Neutrophil (primary cell): Measurements from ENCODE around the gene PKHD1.

Source experiments
- H3K27ac ChIP-seq: fragments of 200-600 bp; sonication (generic); 2 replicates; pipeline ENCODE4 v1.5.1; 2016; ENCODE audit warnings: mild to moderate bottlenecking, moderate library complexity
- H3K27me3 ChIP-seq: fragments of 200-600 bp; sonication (generic); 2 replicates; pipeline ENCODE4 v1.6.0; 2016; ENCODE audit warnings: mild to moderate bottlenecking
- H3K36me3 ChIP-seq: fragments of 200-600 bp; sonication (generic); 2 replicates; pipeline ENCODE4 v1.5.1; 2017
- H3K4me1 ChIP-seq, 2 experiments: fragments of 200-600 bp in 1 of 2; sonication (generic) in 1 of 2; 1 replicate in 1 of 2; 2 replicates in 1 of 2; pipeline versions ENCODE4 v1.5.1 to v1.6.1; 2013 to 2016; ENCODE audit warnings: low read depth in 1 of 2, low read length in 1 of 2, mild to moderate bottlenecking in 1 of 2, moderate library complexity in 1 of 2; ENCODE audit not compliant: control insufficient read depth in 1 of 2, insufficient read depth in 1 of 2
- H3K4me3 ChIP-seq, 2 experiments: fragments of 200-600 bp in 1 of 2; sonication (generic) in 1 of 2; 1 replicate in 1 of 2; 2 replicates in 1 of 2; pipeline ENCODE4 v1.5.1; 2013 to 2016; ENCODE audit warnings: low read depth in 1 of 2, low read length in 1 of 2, mild to moderate bottlenecking in 1 of 2, moderate library complexity in 1 of 2
- H3K9me3 ChIP-seq: fragments of 200-600 bp; sonication (generic); 2 replicates; pipeline ENCODE4 v1.5.1; 2016
- TF ChIP-seq, protein P1 (sequence below): fragments of 200-600 bp; sonication (generic); IDR thresholded peaks from 2 replicates; pipeline ENCODE4 v1.5.1; 2016; ENCODE audit warnings: antibody characterized with exemption

PKHD1 gene

DNA sequence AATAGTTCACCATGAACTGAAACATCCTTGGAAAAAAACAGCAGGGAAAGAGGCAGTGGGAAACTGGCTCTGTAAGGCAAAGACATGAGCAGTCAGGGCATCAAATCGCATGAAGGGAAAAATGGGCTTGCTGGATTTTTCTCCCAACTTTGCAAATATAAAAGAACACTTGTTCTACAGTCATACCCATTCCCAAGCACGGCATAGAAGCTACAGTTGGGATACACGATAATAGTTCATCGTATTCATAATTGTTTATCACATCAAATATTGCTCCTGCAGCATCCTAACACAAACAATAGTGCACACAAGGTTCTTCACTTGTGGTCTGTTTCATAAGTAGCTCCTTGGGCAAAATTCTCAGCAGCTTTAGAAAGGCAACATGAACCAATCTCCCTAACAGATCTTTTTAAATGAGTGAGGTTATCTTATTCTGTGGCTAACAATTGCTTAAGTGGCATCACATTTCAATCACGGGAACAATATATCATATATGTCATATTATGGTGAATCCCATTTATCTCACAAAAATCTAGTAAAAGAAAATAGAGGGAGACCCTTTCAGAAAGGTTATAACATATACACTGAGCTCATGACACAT, 243.9 kb downstream of the PKHD1 start:
- H3K27ac ChIP-seq: no peak overlapping the region
- H3K4me1 ChIP-seq: no peaks in the 10 kb centered on the region
- H3K27me3 ChIP-seq: no peaks in the 10 kb centered on the region
- no peaks in the 10 kb centered on the region for H3K9me3 ChIP-seq
- TF ChIP-seq, protein P1, sequence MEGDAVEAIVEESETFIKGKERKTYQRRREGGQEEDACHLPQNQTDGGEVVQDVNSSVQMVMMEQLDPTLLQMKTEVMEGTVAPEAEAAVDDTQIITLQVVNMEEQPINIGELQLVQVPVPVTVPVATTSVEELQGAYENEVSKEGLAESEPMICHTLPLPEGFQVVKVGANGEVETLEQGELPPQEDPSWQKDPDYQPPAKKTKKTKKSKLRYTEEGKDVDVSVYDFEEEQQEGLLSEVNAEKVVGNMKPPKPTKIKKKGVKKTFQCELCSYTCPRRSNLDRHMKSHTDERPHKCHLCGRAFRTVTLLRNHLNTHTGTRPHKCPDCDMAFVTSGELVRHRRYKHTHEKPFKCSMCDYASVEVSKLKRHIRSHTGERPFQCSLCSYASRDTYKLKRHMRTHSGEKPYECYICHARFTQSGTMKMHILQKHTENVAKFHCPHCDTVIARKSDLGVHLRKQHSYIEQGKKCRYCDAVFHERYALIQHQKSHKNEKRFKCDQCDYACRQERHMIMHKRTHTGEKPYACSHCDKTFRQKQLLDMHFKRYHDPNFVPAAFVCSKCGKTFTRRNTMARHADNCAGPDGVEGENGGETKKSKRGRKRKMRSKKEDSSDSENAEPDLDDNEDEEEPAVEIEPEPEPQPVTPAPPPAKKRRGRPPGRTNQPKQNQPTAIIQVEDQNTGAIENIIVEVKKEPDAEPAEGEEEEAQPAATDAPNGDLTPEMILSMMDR: no peak
- H3K36me3 ChIP-seq: no peaks in the 10 kb centered on the region
- no peak overlapping the region for H3K4me3 ChIP-seq

DNA sequence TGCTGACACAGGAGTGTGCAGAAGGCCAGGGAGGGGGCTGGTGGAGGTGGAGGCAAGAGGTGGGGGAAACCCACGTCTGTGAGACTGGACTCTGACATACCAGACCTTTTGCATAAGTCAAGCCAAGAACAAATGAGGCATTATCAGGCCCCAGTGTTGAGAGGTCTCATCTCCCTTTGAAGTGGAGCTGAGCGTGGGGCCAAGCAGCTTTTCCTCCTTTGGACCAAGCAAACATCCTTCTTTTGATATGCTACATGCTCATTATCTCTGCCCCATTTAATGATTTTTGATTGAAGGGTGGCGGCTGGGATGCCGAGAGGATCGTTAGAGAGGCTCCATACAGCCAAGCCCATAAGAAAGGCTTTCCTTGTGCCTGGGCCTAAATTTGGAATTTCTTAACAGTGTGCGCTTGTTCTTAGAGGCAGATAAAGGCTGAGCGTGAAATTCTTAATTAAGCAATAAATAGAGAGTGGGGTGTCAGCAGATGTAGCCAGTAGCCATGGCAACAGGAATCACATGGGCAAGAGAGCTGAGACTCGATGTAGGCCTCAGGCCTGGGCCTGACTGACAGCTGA, 244.5 kb downstream of the PKHD1 start:
- Histone ChIP-seq H3K9me3 (no peaks in the 10 kb centered on the region), H3K36me3 (no peaks in the 10 kb centered on the region), H3K27ac (no peak overlapping the region), H3K4me3 (no peak overlapping the region), H3K27me3 (no peaks in the 10 kb centered on the region), H3K4me1 (no peaks in the 10 kb centered on the region)
- TF ChIP-seq, protein P1: no peak

DNA sequence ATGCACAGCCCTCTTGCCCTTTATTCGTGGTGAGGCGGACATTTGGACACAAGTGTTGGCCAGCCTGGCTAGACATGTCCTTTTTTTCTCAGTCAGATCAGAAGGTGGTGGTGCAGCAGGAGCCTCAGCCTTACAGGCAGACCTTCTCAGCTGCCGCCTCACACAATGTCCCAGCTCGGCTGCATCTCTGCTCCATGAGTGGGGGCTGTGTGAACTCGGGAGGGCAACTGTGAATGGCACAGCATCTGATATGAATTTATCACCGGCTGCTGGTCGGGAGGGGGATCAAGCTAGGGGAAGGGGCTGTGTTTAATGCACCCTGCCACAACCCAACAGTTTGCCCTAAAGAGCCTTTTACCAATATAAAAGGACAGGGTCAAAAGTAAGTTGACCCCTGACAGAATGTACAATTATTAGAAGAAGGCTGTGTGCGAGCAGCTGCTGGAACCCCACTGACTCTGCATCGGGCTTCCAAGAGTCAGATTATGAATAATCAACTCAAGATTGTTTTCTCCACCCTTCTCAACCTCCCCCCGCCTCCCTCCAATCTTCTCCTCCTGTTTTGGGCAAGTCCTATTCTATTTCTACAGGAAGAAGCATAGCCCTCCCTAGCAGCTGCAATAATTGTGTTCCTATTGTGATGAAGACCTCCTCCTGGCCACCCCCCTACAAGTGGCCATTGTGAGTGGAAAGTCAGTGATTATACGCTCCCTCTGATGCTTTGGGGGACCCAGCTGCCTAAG, 245.2 kb downstream of the PKHD1 start:
- Histone ChIP-seq H3K27me3 (no peaks in the 10 kb centered on the region), H3K4me3 (no peak overlapping the region), H3K36me3 (no peaks in the 10 kb centered on the region), H3K4me1 (no peaks in the 10 kb centered on the region), H3K9me3 (no peaks in the 10 kb centered on the region), H3K27ac (no peak overlapping the region)
- TF ChIP-seq, protein P1: no peak

DNA sequence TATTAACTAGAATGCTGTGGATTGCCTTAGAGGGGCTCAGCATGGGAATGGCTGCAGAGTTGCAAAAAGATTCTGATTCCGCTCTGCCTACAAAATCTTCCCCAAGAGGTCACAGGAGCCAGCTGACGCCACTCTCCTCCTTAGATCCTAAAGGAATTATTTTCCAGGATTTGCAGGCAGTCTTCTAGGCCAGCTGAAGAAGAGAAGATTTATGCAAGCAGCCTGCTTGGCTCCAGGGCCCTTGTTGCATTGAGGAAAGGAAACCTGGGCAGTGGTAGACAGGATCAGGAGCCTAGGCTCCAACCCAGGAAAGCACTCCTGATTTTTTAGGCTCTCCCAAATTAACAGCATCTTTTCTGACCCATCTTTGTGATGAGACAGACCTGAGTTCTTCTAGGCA, 245.8 kb downstream of the PKHD1 start:
- H3K4me3 ChIP-seq: no peak overlapping the region
- no peaks in the 10 kb centered on the region for H3K36me3 ChIP-seq
- TF ChIP-seq, protein P1: no peak
- H3K27ac ChIP-seq: no peak overlapping the region
- no peaks in the 10 kb centered on the region for H3K27me3 ChIP-seq
- H3K4me1 ChIP-seq: no peaks in the 10 kb centered on the region
- H3K9me3 ChIP-seq: no peaks in the 10 kb centered on the region

DNA sequence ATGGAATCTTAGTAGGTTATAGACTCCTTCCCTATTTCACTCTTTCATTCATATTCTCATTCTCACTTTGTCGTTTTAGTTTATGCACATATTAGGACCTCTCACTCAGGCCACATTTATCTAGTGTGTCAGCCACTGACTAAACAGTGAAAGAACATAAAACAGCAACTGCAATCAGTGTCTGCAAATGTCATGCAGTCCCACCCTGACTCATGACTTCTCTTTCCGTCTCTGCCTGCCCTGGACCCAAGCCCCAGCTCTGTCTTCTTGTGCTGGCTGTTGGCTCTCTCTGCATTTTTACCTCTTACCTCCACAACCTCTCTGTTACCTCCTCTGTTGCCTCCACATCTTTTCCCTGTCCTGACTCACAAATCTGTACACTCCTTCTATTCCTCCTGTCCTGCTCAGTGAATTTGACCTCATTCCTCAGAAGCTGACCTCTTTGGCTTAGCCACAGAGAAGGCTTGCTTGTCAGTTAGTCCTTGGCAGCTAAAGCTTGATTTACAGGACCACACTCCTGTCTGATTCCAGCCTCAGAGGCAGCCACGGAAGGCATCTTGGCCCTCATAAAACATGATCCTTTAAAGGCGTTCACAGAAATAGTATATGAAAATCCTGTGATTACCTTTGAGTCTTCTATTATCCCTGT, 247.6 kb downstream of the PKHD1 start:
- Histone ChIP-seq H3K27me3 (no peaks in the 10 kb centered on the region), H3K4me3 (no peak overlapping the region), H3K9me3 (no peaks in the 10 kb centered on the region), H3K27ac (no peak overlapping the region), H3K4me1 (no peaks in the 10 kb centered on the region), H3K36me3 (no peaks in the 10 kb centered on the region)
- TF ChIP-seq, protein P1: no peak
